Cerebellar nuclear complex (tissue), 1 donor: ENCODE data around the gene INF2.

ENCODE experiments used
- DNase-seq, 2 experiments: peaks; one replicate each; lab custom pipeline; 2025; lab: John Stamatoyannopoulos, UW

The INF2 gene

DNA sequence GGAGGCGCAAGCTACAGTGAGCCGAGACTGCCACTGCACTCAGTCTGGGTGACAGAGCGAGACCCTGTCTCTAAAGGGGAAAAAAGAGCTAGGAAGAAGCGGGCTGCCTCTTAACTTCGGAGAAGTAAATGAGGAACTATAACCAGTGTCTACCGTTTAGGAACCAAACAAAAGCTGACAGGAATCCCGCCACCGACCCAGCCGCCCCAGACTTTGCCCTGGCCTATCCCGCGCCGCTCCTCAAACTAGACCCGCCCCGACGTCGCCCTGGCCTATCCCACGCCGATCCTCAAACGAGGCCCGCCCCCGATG is 63.0 kb downstream of the INF2 start:
- no peak for DNase-seq

DNA sequence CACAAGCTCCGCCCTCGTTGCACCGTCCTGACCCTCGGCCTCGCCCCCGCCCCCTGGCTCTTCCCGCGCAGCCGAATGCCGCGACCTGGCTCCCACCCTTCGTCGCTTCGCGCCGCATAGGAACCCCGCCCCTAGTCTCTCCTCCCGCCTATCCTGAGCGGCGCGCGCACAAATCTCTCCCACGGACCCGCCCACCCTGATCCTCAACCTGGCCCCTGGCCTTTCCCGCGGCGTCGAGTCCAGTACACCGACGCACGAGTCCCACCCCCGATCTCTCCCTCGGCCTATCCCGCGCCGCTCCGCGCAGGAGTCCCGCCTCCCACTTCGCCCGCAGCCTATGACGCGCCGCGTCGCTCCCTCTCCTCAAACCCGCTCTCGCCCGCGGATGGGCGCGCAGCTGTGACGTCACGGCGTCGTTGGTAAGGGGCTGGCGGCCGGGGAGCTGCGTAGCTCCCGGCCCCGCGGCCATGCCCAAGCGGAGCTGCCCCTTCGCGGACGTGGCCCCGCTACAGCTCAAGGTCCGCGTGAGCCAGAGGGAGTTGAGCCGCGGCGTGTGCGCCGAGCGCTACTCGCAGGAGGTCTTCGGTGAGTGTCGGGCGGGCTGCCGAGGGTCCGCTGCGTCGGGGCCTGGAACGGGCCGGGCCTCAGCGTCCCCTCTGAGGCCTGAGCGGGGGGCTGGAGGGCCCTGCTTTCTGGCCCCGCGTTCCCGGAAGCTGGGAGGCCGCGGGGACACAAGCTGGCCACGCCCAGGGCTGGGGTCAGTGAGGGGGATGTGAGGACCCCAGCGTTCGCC is 63.5 kb downstream of the INF2 start, which contains the start of gene SIVA1:
Gene SIVA1 (plus strand): TSS at position 413 of the 793 bp plus-strand sequence. CDS start 55 bp downstream, at position 468.
- peak; percentile 84 to 100 for DNase-seq

DNA sequence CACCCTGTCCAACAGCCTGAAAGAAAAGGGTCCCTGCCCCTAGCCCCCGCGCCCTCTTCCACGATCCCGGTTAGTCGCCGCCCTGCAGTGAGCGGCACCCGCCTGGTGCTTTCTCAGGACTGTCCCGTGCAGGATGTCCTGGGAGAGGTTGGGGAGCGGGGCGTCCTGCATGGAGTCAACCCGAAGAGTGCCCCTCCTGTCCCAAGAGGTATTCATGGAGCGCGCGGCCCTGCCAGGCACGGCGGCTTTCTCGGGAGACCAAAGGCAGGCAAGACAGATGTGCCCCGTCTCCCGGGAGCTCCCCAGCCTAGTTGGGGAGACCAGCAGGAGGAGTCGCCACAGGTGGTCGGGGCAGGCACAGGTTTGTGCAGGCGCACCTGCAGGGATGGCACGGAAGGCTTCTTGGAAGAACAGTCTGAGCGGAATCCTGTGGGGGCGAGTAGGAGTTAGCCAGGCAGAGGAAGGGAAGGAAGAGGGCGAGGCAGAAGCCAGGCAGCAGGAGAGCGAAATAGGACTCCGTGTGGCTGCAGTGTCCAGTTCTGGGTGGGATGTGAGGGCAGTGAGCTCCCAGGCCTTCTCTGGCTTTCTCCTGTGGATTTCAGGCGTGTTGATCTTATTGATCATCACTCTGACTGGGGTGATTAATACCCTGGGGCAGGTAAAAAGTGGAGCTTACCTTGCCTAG is 64.3 kb downstream of the INF2 start:
- no peak for DNase-seq

DNA sequence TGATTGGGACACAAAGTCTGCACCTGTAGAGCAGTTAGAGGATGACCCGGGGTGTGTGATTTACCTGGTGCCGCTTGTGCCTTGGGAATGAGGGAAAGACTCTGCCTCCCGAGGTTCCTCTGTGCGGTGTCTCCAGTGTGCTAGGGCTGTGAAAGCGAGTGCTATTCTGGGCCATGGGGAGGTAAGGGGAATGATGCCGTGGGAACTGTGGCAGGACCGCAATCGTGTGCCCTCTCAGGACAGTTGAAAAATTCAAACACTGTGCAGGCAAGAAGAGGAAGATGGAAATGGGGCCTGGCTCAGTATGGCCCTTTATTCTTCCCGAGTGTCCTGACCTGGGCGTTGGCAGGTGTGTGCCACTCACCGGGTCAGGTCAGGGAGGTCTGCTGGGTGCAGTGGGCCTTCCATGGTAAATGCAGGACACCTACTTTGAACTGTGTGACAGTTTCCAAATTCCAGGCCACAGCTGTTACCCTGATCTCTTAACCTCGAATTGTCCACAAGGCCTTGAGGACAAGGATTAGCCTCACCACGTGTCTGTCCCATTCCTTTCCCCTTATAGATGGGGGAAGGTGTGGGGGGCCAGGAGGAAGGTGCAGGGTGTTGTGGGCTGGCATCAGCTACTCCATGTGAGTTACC is 64.9 kb downstream of the INF2 start:
- DNase-seq: no peak

DNA sequence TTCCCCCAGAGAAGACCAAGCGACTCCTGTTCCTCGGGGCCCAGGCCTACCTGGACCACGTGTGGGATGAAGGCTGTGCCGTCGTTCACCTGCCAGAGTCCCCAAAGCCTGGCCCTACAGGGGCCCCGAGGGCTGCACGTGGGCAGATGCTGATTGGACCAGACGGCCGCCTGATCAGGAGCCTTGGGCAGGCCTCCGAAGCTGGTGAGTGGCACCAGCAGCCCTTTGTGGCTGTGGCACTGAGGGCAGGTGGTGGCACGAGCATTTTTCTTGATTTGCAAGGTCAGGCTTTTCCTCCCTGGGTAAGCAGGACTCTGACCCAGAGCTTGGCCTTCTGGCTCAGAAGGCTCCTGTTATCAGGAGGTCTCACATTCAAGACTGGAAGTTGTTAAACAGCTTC is 66.2 kb downstream of the INF2 start:
- no peak for DNase-seq

DNA sequence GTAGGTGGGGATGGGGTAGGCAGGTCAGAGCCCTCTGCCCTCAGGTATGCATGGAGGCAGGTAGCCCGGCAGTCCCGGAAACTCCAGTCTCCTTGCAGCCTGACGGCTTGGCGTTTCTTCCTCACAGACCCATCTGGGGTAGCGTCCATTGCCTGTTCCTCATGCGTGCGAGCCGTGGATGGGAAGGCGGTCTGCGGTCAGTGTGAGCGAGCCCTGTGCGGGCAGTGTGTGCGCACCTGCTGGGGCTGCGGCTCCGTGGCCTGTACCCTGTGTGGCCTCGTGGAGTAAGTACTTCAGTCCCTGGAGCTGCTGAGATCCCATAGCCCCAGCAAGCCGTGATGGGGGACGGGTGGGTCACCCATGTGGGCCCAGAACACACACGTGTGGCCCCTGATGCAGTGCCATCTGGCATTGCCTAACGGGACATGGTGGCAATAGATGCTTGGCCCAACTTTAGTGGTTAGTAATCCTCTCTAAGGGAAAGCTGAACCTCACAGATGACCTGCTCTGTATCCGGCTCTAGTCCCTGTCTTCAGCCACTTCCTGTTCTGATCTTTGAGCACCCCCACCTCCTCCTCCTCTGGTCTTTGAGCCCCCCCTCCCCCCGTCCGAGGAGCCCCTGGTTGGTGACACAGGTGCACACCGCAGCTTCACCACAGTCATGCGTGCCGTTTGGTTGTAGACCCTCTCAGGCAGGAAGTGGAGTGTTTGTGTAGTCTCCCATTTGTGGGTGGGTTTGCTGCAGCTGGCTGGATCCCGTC is 67.2 kb downstream of the INF2 start:
- no peak for DNase-seq

DNA sequence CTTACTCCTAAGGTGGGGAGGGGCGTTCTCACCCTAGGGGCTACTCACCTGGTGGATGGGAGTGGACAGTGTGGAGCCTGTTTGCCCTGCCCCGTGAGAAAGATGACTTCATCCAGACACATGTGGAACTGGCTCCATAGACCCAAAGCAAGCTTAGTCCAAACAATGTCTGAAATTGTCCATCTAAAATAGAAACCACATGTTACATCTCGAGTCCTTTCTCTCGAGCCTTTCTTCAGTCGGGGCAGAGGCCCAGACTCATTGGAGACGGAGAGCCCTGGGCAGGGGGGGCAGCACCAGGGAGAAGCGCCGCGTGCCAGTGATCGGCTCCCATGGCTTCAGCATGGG is 67.8 kb downstream of the INF2 start:
- no peak for DNase-seq

DNA sequence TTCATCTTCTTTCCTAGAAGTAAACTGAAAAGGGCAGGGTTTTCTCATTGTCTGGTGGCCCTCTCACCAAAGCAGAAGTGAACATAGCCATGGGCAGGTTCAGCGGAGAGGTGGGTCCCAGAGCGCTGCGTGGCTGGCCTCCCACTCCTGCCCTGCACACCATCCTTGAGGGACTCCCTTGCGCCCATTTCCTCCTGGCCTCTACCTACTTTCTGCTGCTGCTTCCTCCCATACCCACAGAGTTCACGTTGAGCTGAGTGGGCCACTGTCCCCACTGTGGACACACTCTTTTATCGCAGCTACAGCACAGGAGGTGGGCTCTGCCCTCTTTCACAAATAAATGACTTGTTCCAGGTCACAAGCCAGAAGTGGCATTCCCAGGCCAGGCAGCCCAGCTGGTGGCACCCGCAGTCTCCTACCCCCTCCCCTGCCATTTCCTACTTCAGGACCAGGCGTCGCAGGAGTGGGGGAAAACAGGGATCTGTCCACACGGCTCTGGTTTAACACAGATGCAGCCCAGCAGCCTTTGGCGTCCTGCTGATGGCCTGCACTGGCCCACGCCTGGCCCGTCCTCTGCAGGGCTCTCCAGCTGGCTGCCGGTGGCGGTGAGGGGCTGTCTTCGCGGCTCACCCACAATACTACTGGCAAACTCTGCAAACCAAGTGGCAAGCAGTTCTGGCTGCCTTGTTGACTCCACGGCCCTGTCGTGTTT is 68.4 kb downstream of the INF2 start:
- no peak for DNase-seq

DNA sequence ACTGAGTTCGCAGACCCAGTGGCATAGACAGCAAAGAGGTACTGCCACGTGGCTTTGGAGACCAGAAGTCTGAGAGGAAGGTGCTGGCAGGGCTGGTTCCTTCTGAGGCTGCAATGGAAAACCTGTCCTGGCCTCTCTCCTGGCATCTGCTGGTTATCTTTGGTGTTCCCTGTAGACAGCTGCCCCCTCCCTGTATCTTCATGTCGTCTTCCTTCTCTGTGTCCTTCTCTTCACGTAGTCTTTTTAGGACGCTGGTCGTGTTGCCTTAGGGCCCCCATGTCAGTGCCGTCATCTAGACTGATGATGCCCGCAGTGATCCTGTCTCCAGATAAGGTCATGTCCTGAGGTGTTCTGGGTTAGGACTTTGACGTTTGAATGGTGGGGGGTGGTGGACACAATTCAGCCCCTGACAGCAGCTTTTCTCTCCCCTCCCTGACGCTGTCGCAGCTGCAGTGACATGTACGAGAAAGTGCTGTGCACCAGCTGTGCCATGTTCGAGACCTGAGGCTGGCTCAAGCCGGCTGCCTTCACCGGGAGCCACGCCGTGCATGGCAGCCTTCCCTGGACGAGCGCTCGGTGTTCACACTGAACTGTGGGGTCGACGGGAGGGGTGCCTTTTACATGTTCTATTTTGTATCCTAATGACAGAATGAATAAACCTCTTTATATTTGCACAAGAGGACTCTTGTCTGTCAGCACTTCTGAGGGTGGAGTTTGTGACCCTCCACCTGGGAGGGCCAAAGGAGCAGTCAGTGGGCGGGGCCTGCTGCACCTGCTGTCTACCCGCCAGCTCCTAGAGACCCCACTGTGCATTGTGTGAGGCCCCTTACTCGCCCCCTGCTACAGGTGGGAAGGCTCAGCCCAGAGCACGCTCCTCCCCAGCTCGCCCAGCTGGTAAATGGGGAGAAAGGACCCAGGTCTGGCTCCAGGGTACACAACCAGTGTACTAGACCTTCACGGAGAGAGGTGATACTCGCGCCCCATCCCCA is 69.9 kb downstream of the INF2 start:
- no peak for DNase-seq

DNA sequence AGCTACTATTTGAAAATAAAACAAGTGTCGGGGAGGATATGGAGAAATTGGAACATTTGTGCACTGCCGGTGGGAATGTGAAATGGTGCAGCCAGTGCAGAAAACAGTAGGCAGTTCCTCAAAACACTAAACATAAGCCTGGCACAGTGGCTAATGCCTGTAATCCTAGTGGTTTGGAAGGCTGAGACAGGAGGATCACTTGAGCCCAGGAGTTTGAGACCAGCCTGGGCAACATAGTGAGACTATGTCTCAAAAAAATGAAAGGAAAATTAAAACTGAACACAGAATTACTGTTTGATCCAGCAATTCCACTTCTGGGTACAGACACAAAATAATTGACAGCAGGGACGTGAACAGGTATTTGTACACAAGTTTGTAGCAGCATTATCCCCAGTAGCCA is 76.1 kb downstream of the INF2 start:
- DNase-seq: no peak

DNA sequence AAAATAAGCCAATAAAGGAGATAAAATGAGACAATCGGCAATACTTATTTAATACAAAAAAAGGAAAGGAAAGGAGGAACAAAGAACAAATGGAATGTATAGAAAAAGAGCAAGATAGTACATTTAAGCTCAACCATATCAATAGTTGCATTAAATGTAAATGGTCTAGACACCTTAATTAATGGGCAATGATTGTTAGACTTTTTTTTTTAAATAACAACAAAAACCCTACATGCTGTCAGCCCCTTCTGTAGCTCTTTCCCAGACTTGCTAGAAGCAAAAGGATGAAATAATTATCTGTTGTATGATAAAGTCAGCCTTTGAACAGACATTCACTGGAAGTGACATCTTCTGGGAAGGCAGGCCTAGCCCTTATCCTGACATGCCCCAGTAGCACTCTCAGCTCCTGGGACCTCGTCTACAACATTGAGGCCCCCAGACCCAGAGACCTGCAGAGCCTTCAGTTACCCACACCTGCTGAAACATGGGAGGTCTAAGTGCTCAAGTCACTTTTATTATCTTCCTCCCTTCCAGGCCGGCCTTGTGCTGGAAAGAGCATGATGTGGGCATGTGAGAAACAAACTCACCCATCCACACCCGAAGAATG is 76.9 kb downstream of the INF2 start:
- DNase-seq: no peak

DNA sequence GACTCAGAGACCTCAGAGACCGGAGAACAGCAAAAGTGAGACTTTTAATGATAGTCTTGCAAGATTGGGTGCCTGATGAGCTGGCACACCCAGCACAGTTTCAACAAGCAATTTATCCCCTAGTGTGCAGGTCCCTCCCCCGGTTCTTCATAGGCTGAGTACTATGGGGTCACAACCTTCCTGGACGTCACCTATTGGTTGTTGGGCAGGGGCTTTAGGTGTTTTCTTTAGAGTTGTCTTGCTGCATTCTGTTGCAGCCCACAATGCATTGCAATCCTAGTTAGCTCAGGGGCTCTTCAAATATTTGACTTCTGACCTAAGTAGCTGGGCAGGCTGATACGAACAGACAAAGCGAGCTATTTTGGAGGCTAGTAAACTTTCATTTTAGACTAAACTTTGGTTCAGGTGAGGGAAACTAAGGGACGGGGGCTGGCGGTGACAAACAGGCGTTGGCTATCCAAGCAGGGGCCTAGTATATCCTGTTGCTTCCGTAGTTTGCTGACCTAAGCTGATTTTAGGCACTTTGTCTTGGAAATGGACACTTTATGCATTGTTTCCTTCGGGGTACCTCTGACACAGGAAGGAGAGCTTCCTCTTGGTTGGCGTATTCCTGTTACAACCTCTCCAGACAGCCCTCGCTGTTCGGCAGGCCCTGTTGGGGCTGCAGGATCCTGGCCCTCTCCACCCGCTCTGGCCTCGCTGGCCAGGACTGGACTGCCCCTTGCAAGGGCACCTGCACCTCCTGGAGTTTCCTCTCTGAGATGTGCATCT is 77.6 kb downstream of the INF2 start:
- no peak for DNase-seq

DNA sequence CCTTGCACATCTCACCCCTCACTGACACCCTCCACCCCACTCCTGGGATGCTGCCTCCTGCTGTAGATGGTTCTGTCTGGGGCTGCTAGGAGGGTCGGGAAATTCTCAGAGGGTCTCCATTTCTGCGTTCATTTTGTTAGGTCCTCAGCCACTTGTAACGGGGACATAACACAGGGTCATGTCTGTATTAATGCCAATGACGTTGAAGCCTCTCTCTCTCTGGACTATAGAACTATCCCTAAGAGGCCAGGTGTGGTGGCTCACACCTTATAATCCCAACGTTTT is 78.2 kb downstream of the INF2 start:
- DNase-seq: no peak

DNA sequence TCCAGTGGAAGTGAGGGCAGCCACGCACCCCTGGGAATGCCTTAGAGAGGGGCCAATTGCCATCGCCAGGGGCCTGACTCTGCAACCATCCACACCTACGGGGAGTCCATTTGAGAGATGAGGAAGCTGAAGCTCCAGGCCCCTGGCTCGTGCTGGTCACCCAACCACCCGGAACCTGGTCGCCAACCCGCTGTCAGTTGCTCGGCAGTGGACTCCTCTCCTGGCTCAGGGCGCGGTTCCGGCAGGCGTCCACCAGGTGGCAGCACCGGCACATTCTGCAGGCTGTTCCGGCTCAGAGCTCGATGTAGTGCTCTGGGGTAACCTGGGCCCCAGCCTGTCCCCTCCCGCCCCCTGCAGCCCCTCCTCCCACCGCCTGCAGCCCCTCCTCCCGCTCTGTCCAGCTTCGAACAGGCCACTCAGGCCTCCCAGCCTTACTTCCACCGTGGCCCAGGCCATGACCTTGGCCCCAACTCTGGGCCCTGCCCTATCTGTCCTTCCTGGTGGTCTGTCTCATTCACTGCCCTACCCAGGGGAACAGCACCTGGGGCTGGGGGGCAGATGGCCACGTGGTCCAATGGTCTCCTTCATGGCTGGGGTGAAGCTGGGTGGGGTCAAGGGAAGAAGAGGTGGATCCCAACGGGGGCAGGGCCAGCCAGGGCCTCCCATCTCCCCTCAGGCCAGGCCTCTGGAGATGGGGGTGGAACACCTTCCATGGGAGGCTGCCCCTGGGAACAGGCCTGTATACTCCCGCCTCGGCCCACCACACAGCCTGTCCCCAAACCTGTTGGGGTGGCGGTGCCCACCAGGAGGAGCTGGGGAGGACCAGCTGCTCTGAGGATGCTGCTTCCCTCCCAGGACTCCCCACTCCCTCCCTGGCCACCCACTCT is 79.3 kb downstream of the INF2 start:
- peak; percentile 3 to 37 for DNase-seq

DNA sequence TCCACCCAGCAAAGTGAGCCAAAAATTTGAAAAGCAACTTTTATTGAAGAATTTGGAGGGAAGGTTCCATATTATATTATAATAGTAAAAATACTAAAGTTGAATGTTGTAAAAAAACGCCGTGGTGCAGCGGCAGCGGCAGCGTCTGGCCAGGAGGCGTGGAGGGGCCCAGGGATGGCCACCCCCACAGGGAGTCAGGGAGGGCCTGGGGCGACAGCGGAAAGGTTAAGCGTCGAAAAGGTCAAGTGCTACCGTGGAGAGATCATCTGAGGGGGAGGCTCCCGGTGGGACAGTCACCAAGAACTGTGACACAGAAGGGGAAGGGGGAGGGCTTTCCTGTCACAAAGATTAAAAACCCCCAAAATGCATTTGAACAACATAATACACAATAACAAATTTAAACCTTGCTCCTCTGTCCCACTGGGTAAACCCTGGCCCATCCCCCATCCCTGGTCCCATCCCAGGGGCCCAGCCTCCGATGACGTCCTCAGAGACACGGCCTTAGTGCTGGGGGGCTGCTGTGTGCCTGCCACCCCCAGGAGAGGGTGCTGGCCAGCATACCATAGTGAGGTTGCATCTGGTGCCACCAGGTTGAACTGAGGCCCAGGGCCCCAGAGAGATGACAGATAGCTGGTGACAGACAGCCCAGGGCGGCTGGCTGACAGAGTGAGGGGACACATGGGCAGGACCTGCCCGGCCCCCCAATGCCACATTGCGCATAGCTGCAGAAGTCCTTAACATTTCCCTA is 80.1 kb downstream of the INF2 start:
- DNase-seq: no peak

DNA sequence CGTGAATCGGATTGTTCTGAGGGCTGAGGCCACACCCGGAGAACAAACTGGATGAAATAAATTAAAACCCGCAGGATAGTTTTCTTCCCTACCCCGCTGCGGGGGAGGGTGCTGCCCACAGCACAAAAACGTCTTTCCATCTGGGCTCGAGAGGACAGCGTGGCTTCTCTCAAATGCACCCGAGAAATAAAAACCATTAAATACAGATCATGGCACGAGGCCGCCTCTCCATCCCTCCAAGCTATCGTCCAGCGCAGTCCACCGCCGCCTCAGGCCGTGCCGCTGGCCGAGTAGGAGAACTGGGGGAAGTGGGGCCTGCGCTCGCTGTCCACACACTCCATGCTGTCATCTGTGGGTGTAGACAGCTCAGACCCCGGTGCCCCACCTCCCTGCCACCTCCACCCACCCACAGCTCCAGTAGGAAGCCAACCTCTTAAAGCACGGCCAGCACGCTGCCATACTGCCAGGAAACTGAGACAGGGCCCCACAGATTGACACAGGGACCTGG is 80.7 kb downstream of the INF2 start:
- no peak for DNase-seq

DNA sequence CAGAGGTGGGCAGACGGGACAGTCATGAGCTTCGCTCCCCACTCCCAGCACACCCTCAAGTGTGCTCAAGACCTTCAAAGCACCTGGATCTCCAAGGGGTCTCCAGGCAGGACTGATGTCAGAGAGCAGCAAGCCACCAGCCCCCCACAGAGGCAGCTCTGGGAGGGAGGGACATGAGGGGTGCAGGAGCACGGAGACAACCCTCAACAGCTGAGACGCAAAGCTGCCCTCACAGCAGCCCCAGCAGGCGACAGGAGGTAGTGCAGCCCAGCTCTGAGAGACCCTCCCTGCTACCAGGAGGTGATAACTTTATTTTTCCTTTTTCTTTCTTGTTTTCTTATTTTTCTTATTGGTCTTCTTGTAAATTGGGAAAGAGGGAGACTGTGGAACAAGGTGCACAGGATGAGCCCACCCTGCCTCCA is 81.4 kb downstream of the INF2 start:
- DNase-seq: no peak

DNA sequence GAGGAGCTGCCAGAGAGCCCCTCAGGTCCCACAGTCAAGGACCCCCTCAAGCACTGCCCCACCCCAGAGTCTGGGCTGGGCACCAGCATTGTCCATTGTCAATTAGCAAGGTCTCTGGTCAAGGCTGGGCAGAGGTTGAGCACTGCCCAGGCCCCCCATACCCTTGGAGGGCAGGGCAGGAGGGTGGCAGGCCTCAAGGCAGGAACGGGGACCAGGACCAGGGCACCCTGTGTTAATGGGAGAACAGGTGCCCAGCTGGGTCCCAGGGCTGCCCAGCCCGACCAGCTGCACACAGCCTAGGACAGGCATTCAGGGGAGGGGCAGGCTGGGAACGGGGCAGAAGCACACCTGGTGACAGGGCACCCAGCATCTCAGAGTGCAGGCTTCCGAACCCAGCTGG is 82.0 kb downstream of the INF2 start:
- DNase-seq: no peak
